Parathyroid adenoma (tissue), 2 donors: ENCODE data around the gene BPIFB4.
"Not testable (repeated sequence)": the region's sequence is repeated elsewhere in the genome, so short reads cannot be mapped to it uniquely, and the experiment has no call there.

Experiments
- H2AFZ ChIP-seq: fragments of 300-600 bp; sonication (generic); one replicate; pipeline ENCODE4 v1.7.0; 2017; ENCODE audit warnings: antibody characterized with exemption, mild to moderate bottlenecking
- H3K27ac ChIP-seq: fragments of 300-600 bp; sonication (generic); one replicate; pipeline ENCODE4 v1.7.0; 2017
- H3K27me3 ChIP-seq: fragments of 300-600 bp; sonication (generic); one replicate; pipeline ENCODE4 v1.7.0; 2017; ENCODE audit warnings: low read length; ENCODE audit not compliant: control insufficient read depth, insufficient read depth
- H3K36me3 ChIP-seq: fragments of 300-600 bp; sonication (generic); one replicate; pipeline ENCODE4 v1.7.0; 2017; ENCODE audit warnings: low read length; ENCODE audit not compliant: control insufficient read depth, insufficient read depth
- H3K4me1 ChIP-seq: fragments of 300-600 bp; sonication (generic); one replicate; pipeline ENCODE4 v1.7.0; 2017; ENCODE audit warnings: control low read depth
- H3K4me2 ChIP-seq: fragments of 300-600 bp; sonication (generic); one replicate; pipeline ENCODE4 v1.7.0; 2017; ENCODE audit warnings: low read length
- H3K4me3 ChIP-seq: fragments of 300-600 bp; sonication (generic); one replicate; pipeline ENCODE4 v1.7.0; 2017; ENCODE audit warnings: low read depth, low read length
- H3K79me2 ChIP-seq: fragments of 300-600 bp; sonication (generic); one replicate; pipeline ENCODE4 v1.7.0; 2017; ENCODE audit warnings: control low read depth
- H3K9ac ChIP-seq: fragments of 300-600 bp; sonication (generic); one replicate; pipeline ENCODE4 v1.7.0; 2017; ENCODE audit warnings: mild to moderate bottlenecking
- H3K9me3 ChIP-seq: fragments of 300-600 bp; sonication (generic); one replicate; pipeline ENCODE4 v1.7.0; 2017; ENCODE audit warnings: low read length; ENCODE audit not compliant: control insufficient read depth
- CTCF ChIP-seq: fragments of 300-600 bp; sonication (generic); IDR thresholded peaks from one replicate; pipeline ENCODE4 v1.7.0; 2017; ENCODE audit warnings: antibody characterized with exemption, mild to moderate bottlenecking
- donor health status: primary hyperparathyroidism.

Gene BPIFB4

DNA sequence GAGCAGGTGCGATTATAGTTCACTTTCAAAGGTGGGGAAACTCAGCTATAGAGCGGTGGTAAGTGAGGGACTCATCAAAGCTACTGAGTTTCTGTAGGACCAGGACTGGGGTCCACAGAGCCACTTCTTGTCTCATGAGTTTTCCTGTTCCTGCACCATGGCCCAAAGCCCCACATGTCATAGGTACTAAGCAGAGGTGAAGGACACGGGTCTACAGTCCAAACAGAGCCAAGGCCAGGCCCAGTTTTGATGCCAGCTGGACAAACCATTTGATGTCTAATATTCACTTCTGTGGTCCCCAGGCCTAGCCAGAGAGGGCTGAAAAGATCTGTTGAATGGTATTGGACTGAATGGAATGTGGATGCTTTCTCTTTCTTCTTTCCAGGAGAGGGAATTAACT is 37.0 kb upstream of the BPIFB4 start:
- no peak overlapping the region for H3K9ac ChIP-seq
- no peak overlapping the region for H3K4me3 ChIP-seq
- no peak overlapping the region for H3K4me2 ChIP-seq
- TF ChIP-seq CTCF: no peak
- H3K79me2 ChIP-seq: no peaks in the 10 kb centered on the region
- no peaks in the 10 kb centered on the region for H3K36me3 ChIP-seq
- no peak overlapping the region for H2AFZ ChIP-seq
- no peaks in the 10 kb centered on the region for H3K4me1 ChIP-seq
- H3K27me3 ChIP-seq: no peaks in the 10 kb centered on the region
- no peaks in the 10 kb centered on the region for H3K9me3 ChIP-seq
- no peak overlapping the region for H3K27ac ChIP-seq

DNA sequence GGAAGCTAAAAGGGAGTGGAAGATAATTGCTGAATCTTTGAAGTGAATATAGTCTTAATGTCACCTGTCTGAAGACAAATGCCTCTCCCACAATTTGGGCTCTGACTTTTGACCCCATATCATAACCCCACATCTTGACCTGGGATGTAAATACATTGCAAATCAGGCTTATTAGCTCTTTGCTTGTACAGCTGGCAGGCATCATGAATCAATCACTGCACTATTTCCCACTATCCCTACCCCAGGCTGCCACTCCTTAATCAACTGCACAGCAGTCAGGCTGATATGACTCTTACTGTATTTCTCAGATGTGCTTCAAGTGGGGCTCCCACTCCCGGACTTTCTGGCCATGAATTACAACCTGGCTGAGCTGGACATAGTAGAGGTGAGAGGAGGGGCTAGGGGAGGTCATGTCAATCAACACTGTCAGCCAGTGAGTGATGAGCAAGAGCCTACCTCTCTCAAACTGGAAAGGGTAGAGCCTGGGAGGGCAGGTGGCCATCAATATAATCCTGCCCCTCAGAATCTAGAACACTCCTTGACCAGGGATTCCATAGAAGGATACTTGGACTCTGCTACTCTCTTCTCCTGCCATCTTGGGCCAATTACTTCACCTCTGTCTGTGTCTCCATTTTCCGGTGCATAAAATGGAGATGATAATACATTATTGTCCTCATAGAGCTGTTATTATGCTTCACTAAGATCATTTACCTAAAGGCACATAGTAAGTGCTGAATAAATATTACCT is 36.3 kb upstream of the BPIFB4 start:
- Histone ChIP-seq H3K36me3 (no peaks in the 10 kb centered on the region), H3K4me2 (no peak overlapping the region), H3K79me2 (no peaks in the 10 kb centered on the region), H3K27ac (no peak overlapping the region), H3K9me3 (no peaks in the 10 kb centered on the region), H3K4me1 (no peaks in the 10 kb centered on the region), H2AFZ (no peak overlapping the region), H3K9ac (no peak overlapping the region), H3K27me3 (no peaks in the 10 kb centered on the region), H3K4me3 (no peak overlapping the region)
- no peak for TF ChIP-seq CTCF

GRCh38 chr20:33043731-33044181 is 35.7 kb upstream of the BPIFB4 start:
- Histone ChIP-seq H2AFZ (no peak overlapping the region), H3K4me1 (no peaks in the 10 kb centered on the region), H3K36me3 (no peaks in the 10 kb centered on the region), H3K79me2 (no peaks in the 10 kb centered on the region), H3K27me3 (no peaks in the 10 kb centered on the region), H3K4me3 (no peak overlapping the region), H3K9ac (no peak overlapping the region), H3K9me3 (no peaks in the 10 kb centered on the region), H3K4me2 (no peak overlapping the region), H3K27ac (no peak overlapping the region)
- no peak for TF ChIP-seq CTCF

DNA sequence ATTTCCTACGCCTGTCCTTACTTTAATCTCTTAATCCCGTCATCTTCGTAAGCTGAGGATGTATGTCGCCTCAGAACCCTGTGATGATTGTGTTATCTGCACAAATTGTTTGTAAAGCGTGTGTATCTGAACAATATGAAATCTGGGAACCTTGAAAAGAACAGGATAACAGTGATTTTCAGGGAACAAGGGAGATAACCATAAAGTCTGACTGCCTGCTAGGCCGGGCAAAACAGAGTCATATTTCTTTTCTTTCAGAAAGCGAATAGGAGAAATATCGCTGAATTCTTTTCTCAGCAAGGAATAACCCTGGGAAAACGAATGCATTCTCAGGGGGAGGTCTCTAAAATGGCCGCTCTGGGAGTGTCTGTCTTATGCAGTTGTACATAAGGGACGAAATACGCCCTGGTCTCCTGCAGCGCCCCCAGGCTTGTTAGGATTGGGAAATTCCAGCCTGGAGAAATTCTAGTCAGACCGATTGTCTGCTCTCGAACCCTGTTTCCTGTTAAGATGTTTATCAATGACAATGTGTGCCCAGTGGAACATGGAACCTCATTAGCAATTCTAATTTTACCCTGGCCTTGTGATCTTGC is 34.2 kb upstream of the BPIFB4 start:
- not testable (repeated sequence) for H3K4me2 ChIP-seq, H3K9me3 ChIP-seq, H3K36me3 ChIP-seq, H3K4me3 ChIP-seq, H3K79me2 ChIP-seq, H2AFZ ChIP-seq, H3K27me3 ChIP-seq, H3K27ac ChIP-seq, H3K4me1 ChIP-seq, H3K9ac ChIP-seq

DNA sequence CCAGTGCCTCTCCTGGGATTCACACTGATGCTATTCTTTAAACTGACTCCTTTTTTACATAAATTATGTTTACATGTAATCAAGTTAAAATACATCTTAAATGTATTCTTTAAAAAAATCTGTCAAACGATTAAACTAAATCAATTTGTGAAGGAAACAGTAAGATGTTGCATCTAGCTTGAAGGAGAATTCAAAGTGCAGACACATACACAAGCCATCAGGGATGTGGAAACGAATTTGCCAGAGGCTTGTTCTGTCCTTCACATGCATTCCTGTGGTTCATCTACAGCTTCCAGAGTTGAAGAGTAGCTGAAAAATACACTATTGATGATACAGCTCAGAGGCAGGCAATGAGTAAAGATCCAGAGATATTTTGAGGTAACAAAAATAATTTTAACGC is 33.0 kb upstream of the BPIFB4 start:
- H3K4me3 ChIP-seq: no peak overlapping the region
- no peaks in the 10 kb centered on the region for H3K36me3 ChIP-seq
- H3K79me2 ChIP-seq: no peaks in the 10 kb centered on the region
- H3K27me3 ChIP-seq: no peaks in the 10 kb centered on the region
- H3K9me3 ChIP-seq: no peaks in the 10 kb centered on the region
- no peak for TF ChIP-seq CTCF
- no peak overlapping the region for H3K27ac ChIP-seq
- H3K4me2 ChIP-seq: no peak overlapping the region
- no peaks in the 10 kb centered on the region for H3K4me1 ChIP-seq
- H2AFZ ChIP-seq: no peak overlapping the region
- no peak overlapping the region for H3K9ac ChIP-seq
